PC-3 (cell line): Measurements from ENCODE around the gene ZNF518B.

Experiments
- EZH2phosphoT487 ChIP-seq: fragments of 300-600 bp; sonication (generic); IDR thresholded peaks from 2 replicates; pipeline ENCODE4 v1.6.1; 2018; ENCODE audit warnings: mild to moderate bottlenecking, antibody characterized with exemption, low read length, borderline replicate concordance
- TF ChIP-seq, protein P1 (sequence below): fragments of 300-600 bp; sonication (generic); conservative IDR thresholded peaks from 2 replicates; pipeline ENCODE4 v1.5.1; 2017; ENCODE audit warnings: antibody characterized with exemption, low read depth, mild to moderate bottlenecking, low read length

DNA sequence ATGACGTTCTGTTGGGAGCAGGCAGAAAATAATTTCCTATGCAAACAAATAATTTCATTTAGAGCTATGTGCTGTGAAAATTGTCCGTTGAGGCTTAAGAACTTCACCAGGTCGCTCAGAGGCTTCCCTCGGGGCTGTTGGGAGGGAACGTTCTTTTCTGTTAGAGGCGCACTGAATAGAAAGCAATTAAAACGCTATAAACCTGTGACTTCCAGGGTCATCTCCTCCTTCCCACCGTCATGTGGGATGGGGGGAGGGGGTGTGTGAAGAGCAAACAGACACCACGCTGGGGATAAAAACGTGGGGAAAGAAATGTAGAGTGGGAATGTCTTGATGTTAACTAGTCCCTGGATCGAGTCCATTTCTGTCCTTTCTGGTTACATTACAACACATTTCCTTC lies 35.2 kb upstream of the ZNF518B start:
- TF ChIP-seq EZH2phosphoT487 = no peak
- TF ChIP-seq, protein P1, sequence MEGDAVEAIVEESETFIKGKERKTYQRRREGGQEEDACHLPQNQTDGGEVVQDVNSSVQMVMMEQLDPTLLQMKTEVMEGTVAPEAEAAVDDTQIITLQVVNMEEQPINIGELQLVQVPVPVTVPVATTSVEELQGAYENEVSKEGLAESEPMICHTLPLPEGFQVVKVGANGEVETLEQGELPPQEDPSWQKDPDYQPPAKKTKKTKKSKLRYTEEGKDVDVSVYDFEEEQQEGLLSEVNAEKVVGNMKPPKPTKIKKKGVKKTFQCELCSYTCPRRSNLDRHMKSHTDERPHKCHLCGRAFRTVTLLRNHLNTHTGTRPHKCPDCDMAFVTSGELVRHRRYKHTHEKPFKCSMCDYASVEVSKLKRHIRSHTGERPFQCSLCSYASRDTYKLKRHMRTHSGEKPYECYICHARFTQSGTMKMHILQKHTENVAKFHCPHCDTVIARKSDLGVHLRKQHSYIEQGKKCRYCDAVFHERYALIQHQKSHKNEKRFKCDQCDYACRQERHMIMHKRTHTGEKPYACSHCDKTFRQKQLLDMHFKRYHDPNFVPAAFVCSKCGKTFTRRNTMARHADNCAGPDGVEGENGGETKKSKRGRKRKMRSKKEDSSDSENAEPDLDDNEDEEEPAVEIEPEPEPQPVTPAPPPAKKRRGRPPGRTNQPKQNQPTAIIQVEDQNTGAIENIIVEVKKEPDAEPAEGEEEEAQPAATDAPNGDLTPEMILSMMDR = no peak
